Articular chondrocyte of knee joint (primary cell): ENCODE data around the gene PDZK1. TPM values are rescaled to one million over a fixed set of nuclear protein-coding genes. Genes with fewer than 3 reads are reported as not detected.

Source experiments
- total RNA-seq: library from RNA; depleted of rRNA; stranded (reverse); fragments of >200 nt; gene quantifications from 2 replicates; pipeline ENCODE4 v1.2.3, GENCODE V29; 2012

Gene PDZK1
- total RNA-seq: 0.39 and 1.5 TPM in 2 replicates

DNA sequence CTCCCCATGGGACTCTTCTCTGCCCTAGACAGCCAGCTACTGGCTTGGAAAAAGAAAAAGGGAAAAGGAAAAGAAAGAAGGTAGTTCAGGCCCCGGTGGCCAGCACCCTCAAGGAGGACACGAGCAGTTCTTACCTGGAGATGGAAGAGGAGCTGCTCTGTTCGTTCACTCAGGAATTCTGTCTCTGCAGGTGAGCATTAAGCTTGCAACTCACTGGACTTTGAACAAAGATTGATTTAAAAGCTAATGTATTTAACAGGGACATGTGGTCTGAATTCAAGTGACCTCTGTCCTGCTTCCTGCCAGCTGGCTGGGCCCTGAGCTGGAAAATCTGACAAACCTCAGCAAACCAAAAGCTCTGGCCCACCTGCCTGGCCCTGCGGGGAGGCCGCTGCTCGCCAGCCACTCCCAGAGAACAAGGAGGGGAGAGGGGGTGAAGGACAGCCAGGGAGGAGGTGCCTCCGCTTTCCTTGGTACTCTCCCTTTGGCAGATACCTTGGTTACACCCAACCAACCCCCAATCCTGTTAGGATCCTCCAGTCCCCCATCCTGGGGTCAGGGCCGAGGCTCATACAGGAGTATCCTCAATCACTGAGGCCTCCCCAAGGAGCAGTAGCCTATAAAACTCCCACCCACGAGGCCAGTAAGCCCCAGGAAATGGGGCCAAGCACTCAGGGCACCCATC is at the start of gene PDZK1:
TSS of gene PDZK1 (minus strand) at position 186 of the 685 bp plus-strand sequence. CDS start 19,347 bp downstream, outside the sequence.

GRCh38 chr1:145719230-145720079 is 12.3 kb upstream of the PDZK1 start, which contains the start of gene CD160:
TSS of gene CD160 (plus strand) at chr1:145719499. CDS start at chr1:145728328, 8,829 bp downstream.

Other genes with a start within 250 kb of the PDZK1 start
- 37.0 and 48.8 TPM in 2 replicates for gene GPR89A, start 99.4 kb downstream of the PDZK1 start, total RNA-seq
- gene CD160, start 12.1 kb upstream of the PDZK1 start, total RNA-seq: 0.13 TPM in 1 of 2 replicates, not detected in the other
- 25.2 and 26.3 TPM in 2 replicates for gene RNF115, start 116.7 kb upstream of the PDZK1 start, total RNA-seq
- gene POLR3C, start 116.8 kb upstream of the PDZK1 start, total RNA-seq: 49.4 and 52.4 TPM in 2 replicates
- 2.6 and 4.0 TPM in 2 replicates for gene NUDT17, start 138.3 kb upstream of the PDZK1 start, total RNA-seq
- 15.0 and 20.0 TPM in 2 replicates for gene PIAS3, start 151.7 kb upstream of the PDZK1 start, total RNA-seq
- gene ANKRD35, start 178.5 kb upstream of the PDZK1 start, total RNA-seq: 2.6 and 2.8 TPM in 2 replicates
- gene ITGA10, start 202.7 kb upstream of the PDZK1 start, total RNA-seq: 17.3 and 37.4 TPM in 2 replicates
- gene PEX11B, start 211.3 kb upstream of the PDZK1 start, total RNA-seq: 23.7 and 28.6 TPM in 2 replicates
- gene RBM8A, start 220.1 kb upstream of the PDZK1 start, total RNA-seq: 77.1 and 110 TPM in 2 replicates